Trophoblast cell (in vitro differentiated cells and primary cell): ENCODE data around the gene ARHGDIG.

ENCODE experiments used
- DNase-seq, 2 donors: peaks; one replicate each; pipeline ENCODE4 v3.0.0-alpha.2; 2016
- H2AFZ ChIP-seq: 2 replicates; pipeline ENCODE4 v1.6.1; 2013; ENCODE audit warnings: low read length, moderate library complexity, mild to moderate bottlenecking; ENCODE audit not compliant: insufficient read depth, poor library complexity
- H2AK5ac ChIP-seq: 2 replicates; pipeline ENCODE4 v1.6.1; 2013; ENCODE audit warnings: mild to moderate bottlenecking, low read length
- H2BK120ac ChIP-seq: 2 replicates; pipeline ENCODE4 v1.6.1; 2013; ENCODE audit warnings: low read length, mild to moderate bottlenecking, moderate library complexity; ENCODE audit not compliant: insufficient read depth, poor library complexity
- H2BK12ac ChIP-seq: 2 replicates; pipeline ENCODE4 v1.6.1; 2013; ENCODE audit warnings: mild to moderate bottlenecking, low read length, moderate library complexity
- H2BK5ac ChIP-seq: 2 replicates; pipeline ENCODE4 v1.6.1; 2013; ENCODE audit warnings: low read length, low read depth, moderate library complexity, mild to moderate bottlenecking; ENCODE audit not compliant: poor library complexity
- H3K14ac ChIP-seq: 2 replicates; pipeline ENCODE4 v1.6.1; 2013; ENCODE audit warnings: mild to moderate bottlenecking, low read length
- H3K18ac ChIP-seq: 2 replicates; pipeline ENCODE4 v1.6.1; 2013; ENCODE audit warnings: mild to moderate bottlenecking, low read length
- H3K23ac ChIP-seq: 2 replicates; pipeline ENCODE4 v1.6.1; 2013; ENCODE audit warnings: low read length
- H3K27ac ChIP-seq: 2 replicates; pipeline ENCODE4 v1.5.1; 2013; ENCODE audit warnings: low read depth, mild to moderate bottlenecking, inconsistent platforms, low read length, moderate library complexity
- H3K27me3 ChIP-seq: 2 replicates; pipeline ENCODE4 v1.6.1; 2013; ENCODE audit warnings: inconsistent platforms, mild to moderate bottlenecking, low read length, moderate library complexity; ENCODE audit not compliant: insufficient read depth
- H3K36me3 ChIP-seq, 2 experiments: 1 replicate in 1 of 2; 2 replicates in 1 of 2; pipeline ENCODE4 v1.6.1; 2013; ENCODE audit warnings: low read length in 2 of 2, mild to moderate bottlenecking in 2 of 2, moderate library complexity in 1 of 2; ENCODE audit not compliant: insufficient read depth in 2 of 2, control insufficient read depth in 1 of 2
- H3K4ac ChIP-seq: 2 replicates; pipeline ENCODE4 v1.6.1; 2013; ENCODE audit warnings: low read depth, mild to moderate bottlenecking, low read length, moderate library complexity
- H3K4me1 ChIP-seq, 2 experiments: 1 replicate in 1 of 2; 2 replicates in 1 of 2; pipeline ENCODE4 v1.6.1; 2013; ENCODE audit warnings: low read length in 2 of 2, mild to moderate bottlenecking in 2 of 2, moderate library complexity in 1 of 2; ENCODE audit not compliant: insufficient read depth in 2 of 2, control insufficient read depth in 1 of 2
- H3K4me2 ChIP-seq: 2 replicates; pipeline ENCODE4 v1.6.1; 2013; ENCODE audit warnings: inconsistent platforms, mild to moderate bottlenecking, low read length, moderate library complexity
- H3K4me3 ChIP-seq: 2 replicates; pipeline ENCODE4 v1.5.1; 2013; ENCODE audit warnings: mild to moderate bottlenecking, low read depth, low read length, inconsistent platforms
- H3K79me1 ChIP-seq: one replicate; pipeline ENCODE4 v1.6.1; 2013; ENCODE audit warnings: low read length
- H3K79me2 ChIP-seq: 2 replicates; pipeline ENCODE4 v1.6.1; 2013; ENCODE audit warnings: low read length, mild to moderate bottlenecking; ENCODE audit not compliant: control insufficient read depth, insufficient read depth, poor library complexity
- H3K9ac ChIP-seq: 2 replicates; pipeline ENCODE4 v1.6.1; 2013; ENCODE audit warnings: mild to moderate bottlenecking, low read length
- H3K9me3 ChIP-seq: 2 replicates; pipeline ENCODE4 v1.6.1; 2013; ENCODE audit warnings: low read depth, mild to moderate bottlenecking, control low read depth, inconsistent platforms, low read length; ENCODE audit not compliant: insufficient read depth
- H4K12ac ChIP-seq: 2 replicates; pipeline ENCODE4 v1.6.1; 2013; ENCODE audit warnings: low read depth, mild to moderate bottlenecking, low read length, moderate library complexity
- H4K8ac ChIP-seq: 2 replicates; pipeline ENCODE4 v1.6.1; 2013; ENCODE audit warnings: low read depth, mild to moderate bottlenecking, low read length, moderate library complexity
- H4K91ac ChIP-seq: one replicate; pipeline ENCODE4 v1.6.1; 2013; ENCODE audit warnings: low read depth, mild to moderate bottlenecking, low read length, moderate library complexity
- WGBS: extraction: QIAGEN DNeasy Blood & Tissue Kit; methylation state at CpG from one replicate; pipeline ENCODE4 v1.1.7; 2013; ENCODE audit warnings: missing lambda C conversion rate; ENCODE audit not compliant: insufficient read length, insufficient coverage; ENCODE audit errors: extremely low coverage; 5-methylcytosine and 5-hydroxymethylcytosine counted together

ARHGDIG gene

DNA sequence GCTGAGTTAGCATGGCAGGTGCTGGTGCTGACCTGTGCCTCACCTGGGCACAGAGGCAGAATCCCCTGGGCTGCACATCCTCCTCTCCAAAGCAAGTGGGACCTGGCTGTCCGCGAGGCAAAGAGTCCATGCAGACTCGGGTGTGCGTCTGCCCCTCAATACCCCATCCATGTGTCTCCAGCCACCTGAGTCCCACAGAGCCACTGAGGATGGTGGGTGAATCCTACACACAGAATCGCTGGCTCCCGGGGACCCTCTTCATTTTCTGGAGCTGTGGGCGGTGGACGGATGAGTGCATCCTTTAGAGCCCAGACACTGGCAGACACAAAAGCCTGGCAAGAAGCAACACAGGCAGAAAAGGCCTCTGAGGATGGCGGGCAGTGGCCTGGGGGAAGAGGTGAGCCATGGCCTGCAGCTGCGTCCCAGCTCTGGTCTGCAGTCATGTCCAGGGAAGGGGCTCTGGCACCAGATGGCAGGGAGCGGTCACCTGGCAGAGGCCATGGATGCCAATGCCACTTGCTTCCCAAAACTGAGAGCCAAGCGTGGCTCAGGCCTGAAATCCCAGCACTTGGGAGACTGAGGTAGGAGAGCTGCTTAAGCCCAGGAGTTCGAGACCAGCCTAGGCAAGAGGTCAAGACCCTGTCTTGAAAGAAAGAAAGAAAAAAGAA lies 42.2 kb downstream of the ARHGDIG start:
- no peak overlapping the region for H4K12ac ChIP-seq
- no peak overlapping the region for H3K4ac ChIP-seq
- H3K27me3 ChIP-seq = no peaks in the 10 kb centered on the region
- no peak overlapping the region for H4K91ac ChIP-seq
- H3K4me3 ChIP-seq = no peak overlapping the region
- H3K79me2 ChIP-seq = no peaks in the 10 kb centered on the region
- DNase-seq = no peak
- no CpG with 5 or more reads among the region's 13 CpGs for WGBS
- no peak overlapping the region for H2AK5ac ChIP-seq
- H3K4me2 ChIP-seq = no peak overlapping the region
- H3K4me1 ChIP-seq = no peaks in the 10 kb centered on the region
- H3K9ac ChIP-seq = no peak overlapping the region
- peaks cover 13 to 18% of the 10 kb centered on the region in 2 experiments for H3K36me3 ChIP-seq
- H3K23ac ChIP-seq = no peak overlapping the region
- no peak overlapping the region for H2BK12ac ChIP-seq
- H3K27ac ChIP-seq = no peak overlapping the region
- H3K9me3 ChIP-seq = peaks cover 2% of the 10 kb centered on the region
- H2BK120ac ChIP-seq = no peak overlapping the region
- no peak overlapping the region for H4K8ac ChIP-seq
- no peak overlapping the region for H2AFZ ChIP-seq
- no peak overlapping the region for H3K18ac ChIP-seq
- H3K14ac ChIP-seq = no peak overlapping the region
- H3K79me1 ChIP-seq = no peaks in the 10 kb centered on the region
- no peak overlapping the region for H2BK5ac ChIP-seq

DNA sequence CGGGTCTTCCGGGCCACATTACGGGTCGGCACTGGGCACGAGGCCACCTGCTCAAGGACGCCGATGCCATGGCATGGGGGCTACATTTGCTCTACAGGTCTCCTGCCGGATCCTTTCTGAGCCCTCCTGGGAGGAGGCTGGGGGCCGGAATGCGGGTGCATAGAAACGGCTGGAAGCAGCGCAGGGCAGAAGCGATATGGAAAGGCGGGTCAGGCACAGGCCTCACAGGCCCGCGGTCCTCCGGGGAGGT lies 43.7 kb downstream of the ARHGDIG start:
- Histone ChIP-seq H3K9me3 (peaks cover 2% of the 10 kb centered on the region), H3K9ac (no peak overlapping the region), H4K8ac (no peak overlapping the region), H2AK5ac (no peak overlapping the region), H3K79me2 (no peaks in the 10 kb centered on the region), H2BK5ac (no peak overlapping the region), H3K23ac (no peak overlapping the region), H4K12ac (no peak overlapping the region), H3K18ac (no peak overlapping the region), H2AFZ (no peak overlapping the region), H4K91ac (no peak overlapping the region), H3K4me2 (no peak overlapping the region), H3K4ac (no peak overlapping the region), H3K36me3 (peaks cover 7 to 11% of the 10 kb centered on the region in 2 experiments), H3K4me1 (no peaks in the 10 kb centered on the region), H3K14ac (no peak overlapping the region), H3K79me1 (no peaks in the 10 kb centered on the region), H3K27ac (no peak overlapping the region), H2BK120ac (no peak overlapping the region), H2BK12ac (no peak overlapping the region), H3K4me3 (no peak overlapping the region), H3K27me3 (no peaks in the 10 kb centered on the region)
- DNase-seq = no peak
- WGBS = no CpG with 5 or more reads among the region's 17 CpGs

DNA sequence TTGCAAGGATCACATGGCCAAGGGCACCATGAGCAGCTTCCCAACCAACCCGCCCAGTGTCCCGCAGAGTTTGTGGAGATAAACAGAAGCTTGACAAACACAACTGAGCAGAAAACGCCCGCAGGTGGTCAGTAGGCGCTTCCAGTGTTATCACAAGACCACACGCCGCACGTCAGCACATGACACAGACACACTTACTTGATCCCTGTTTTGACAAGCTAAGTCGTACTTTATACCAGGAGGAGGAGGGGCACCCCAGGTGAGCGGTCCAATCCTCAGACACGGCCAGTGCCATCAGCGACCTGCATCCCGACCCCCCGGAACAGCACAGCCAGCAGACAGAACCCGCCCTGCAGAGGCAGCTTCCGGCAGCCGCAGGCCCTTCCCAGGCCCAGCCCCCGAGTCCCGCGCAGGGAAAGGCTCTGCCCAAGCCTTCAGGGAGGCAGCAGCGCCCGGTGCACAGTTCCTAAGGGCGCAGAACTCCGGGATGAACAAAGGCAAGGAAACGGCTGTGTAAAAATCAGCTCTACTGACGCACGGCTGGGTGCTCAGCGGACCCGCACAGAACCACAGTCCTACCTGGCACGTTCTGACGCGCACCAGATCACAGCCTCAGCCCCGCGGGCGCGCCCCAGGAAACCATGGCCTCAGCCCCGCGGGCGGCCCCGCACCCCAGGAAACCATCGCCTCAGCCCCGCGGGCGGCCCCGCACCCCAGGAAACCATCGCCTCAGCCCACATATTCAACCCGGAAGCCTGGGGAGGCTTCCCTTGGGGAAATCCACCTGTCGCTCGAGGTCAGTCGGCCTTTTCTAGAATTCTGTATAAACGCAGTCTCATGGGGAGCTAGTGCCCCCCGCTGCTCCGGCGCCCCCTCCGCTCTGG lies 44.3 kb downstream of the ARHGDIG start:
- Histone ChIP-seq H3K9ac (no peak overlapping the region), H2BK120ac (no peak overlapping the region), H3K23ac (no peak overlapping the region), H3K4me1 (no peaks in the 10 kb centered on the region), H2BK12ac (no peak overlapping the region), H3K4ac (peak overlapping the region; percentile 9), H3K9me3 (peaks cover 2% of the 10 kb centered on the region), H3K14ac (no peak overlapping the region), H2AK5ac (no peak overlapping the region), H2BK5ac (no peak overlapping the region), H4K12ac (no peak overlapping the region), H3K36me3 (peaks cover 7 to 8% of the 10 kb centered on the region in 2 experiments), H2AFZ (no peak overlapping the region), H3K27ac (no peak overlapping the region), H3K79me2 (no peaks in the 10 kb centered on the region), H3K4me3 (no peak overlapping the region), H4K91ac (no peak overlapping the region), H3K79me1 (no peaks in the 10 kb centered on the region), H3K18ac (peak overlapping the region; percentile 30), H3K4me2 (no peak overlapping the region), H3K27me3 (no peaks in the 10 kb centered on the region), H4K8ac (no peak overlapping the region)
- WGBS = no CpG with 5 or more reads among the region's 55 CpGs
- peak; percentile 97 for DNase-seq

DNA sequence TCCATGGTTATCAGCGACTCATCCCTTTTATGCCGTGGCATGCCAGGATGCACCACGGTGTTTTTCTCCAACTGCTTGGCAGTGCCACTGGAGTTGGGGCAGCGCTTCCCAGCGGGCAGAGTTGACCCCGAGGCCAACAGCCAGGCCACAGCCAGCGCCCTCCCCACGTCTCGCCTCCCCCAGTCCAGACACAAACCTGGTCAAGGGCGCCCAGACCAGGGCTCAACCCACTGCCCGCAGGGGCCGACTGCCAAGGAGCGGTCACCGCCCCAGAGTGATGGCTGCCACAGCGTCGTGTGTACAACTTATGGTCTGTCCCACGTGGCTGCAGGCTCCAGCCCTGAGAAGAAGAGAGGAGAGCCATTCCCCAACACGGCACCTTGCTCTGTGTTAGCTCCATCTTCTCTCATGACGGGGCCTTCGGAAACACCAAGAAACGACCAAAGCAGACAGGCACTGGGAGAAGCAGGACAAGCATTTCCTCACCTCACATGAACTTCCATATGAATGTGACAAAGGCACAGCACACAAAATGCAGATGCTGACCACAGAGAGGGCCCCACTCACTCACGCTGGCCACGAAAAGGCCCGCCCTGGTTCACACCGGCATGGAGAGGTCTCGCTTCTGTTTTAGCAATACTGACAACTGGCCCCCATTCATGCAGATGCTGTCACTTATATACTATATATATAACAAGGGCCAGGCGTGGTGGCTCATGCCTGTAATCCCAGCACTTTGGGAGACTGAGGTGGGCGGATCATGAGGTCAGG lies 45.2 kb downstream of the ARHGDIG start:
- H3K4me3 ChIP-seq = no peak overlapping the region

More for the DNA sequence above, 45.2 kb downstream of the ARHGDIG start:
- Histone ChIP-seq H3K27ac (no peak overlapping the region), H3K79me2 (no peaks in the 10 kb centered on the region), H2BK120ac (no peak overlapping the region), H3K14ac (no peak overlapping the region), H2BK12ac (no peak overlapping the region), H3K79me1 (no peaks in the 10 kb centered on the region), H3K9me3 (peaks cover 2% of the 10 kb centered on the region), H3K4me2 (no peak overlapping the region), H3K23ac (no peak overlapping the region), H3K36me3 (peaks cover 7 to 8% of the 10 kb centered on the region in 2 experiments), H3K4me1 (no peaks in the 10 kb centered on the region), H2AFZ (no peak overlapping the region), H2AK5ac (no peak overlapping the region), H3K9ac (no peak overlapping the region), H3K18ac (peak overlapping the region; percentile 8), H4K8ac (no peak overlapping the region), H2BK5ac (no peak overlapping the region), H3K4ac (peak overlapping the region; percentile 9), H3K27me3 (no peaks in the 10 kb centered on the region), H4K12ac (no peak overlapping the region), H4K91ac (no peak overlapping the region)
- DNase-seq = no peak
- WGBS = no CpG with 5 or more reads among the region's 28 CpGs
